Peyer's patch (tissue), 4 donors: Measurements from ENCODE around the gene CSF3R.

Experiments
- CTCF ChIP-seq, 6 experiments: fragments of 450-650 bp in 4 of 6; fragments of 200-600 bp in 2 of 6; sonication (generic) in 1 of 6; IDR thresholded peaks; one replicate each; pipeline ENCODE4 v1.5.1; 2017 to 2019; ENCODE audit warnings: antibody characterized with exemption in 6 of 6, mild to moderate bottlenecking in 3 of 6, moderate library complexity in 1 of 6
- POLR2A ChIP-seq, 2 donors: fragments of 450-650 bp; IDR thresholded peaks; one replicate each; pipeline ENCODE4 v1.5.1; 2017; ENCODE audit warnings: antibody characterized with exemption in 2 of 2, mild to moderate bottlenecking in 2 of 2, moderate library complexity in 2 of 2

- TF ChIP-seq POLR2A (IDR thresholded peaks at IDR 0.05): no peak
- TF ChIP-seq CTCF (IDR thresholded peaks at IDR 0.05): no peak
Measured at GRCh38 chr1:36531833-36532232, 49.1 kb upstream of the CSF3R start.
